22Rv1 (cell line): ENCODE data around the gene RPS25.
"Not testable (repeated sequence)": the region's sequence is repeated elsewhere in the genome, so short reads cannot be mapped to it uniquely, and the experiment has no call there.

Experiments used
- ZFX ChIP-seq: fragments of 450-650 bp; IDR thresholded peaks from 2 replicates; pipeline ENCODE4 v1.6.1; 2017; ENCODE audit warnings: antibody characterized with exemption, borderline replicate concordance
- TF ChIP-seq, protein P1 (sequence below): fragments of 450-650 bp; IDR thresholded peaks from 2 replicates; pipeline ENCODE4 v1.5.1; 2017; ENCODE audit warnings: mild to moderate bottlenecking

DNA sequence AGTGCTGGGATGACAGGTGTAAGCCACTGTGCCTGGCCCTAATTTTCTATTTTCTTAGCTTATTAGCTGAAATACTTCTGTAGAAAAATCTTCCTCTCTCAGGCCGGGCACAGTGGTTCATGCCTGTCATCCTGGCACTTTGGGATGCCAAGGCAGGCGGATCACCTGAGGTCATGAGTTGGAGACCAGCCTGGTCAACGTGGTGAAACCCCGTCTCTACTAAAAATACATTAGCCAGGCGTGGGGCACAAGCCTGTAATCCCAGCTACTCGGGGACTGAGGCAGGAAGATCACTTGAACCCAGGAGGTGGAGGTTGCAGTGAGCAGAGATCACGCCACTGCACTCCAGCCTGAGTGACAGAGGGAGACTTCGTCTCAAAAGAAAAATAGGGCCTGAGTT is 33.8 kb downstream of the RPS25 start:
- TF ChIP-seq, protein P1, sequence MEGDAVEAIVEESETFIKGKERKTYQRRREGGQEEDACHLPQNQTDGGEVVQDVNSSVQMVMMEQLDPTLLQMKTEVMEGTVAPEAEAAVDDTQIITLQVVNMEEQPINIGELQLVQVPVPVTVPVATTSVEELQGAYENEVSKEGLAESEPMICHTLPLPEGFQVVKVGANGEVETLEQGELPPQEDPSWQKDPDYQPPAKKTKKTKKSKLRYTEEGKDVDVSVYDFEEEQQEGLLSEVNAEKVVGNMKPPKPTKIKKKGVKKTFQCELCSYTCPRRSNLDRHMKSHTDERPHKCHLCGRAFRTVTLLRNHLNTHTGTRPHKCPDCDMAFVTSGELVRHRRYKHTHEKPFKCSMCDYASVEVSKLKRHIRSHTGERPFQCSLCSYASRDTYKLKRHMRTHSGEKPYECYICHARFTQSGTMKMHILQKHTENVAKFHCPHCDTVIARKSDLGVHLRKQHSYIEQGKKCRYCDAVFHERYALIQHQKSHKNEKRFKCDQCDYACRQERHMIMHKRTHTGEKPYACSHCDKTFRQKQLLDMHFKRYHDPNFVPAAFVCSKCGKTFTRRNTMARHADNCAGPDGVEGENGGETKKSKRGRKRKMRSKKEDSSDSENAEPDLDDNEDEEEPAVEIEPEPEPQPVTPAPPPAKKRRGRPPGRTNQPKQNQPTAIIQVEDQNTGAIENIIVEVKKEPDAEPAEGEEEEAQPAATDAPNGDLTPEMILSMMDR, result not testable (repeated sequence)
- not testable (repeated sequence) for TF ChIP-seq ZFX
